M059J (cell line): Measurements from ENCODE around the gene PCDHGC4. TPM values are rescaled to one million over a fixed set of nuclear protein-coding genes. Genes with fewer than 3 reads are reported as not detected.

ENCODE experiments used
- DNase-seq: peaks from one replicate; pipeline ENCODE4 v3.0.0-alpha.2; 2012; ENCODE audit warnings: low read depth
- total RNA-seq: library from RNA; depleted of rRNA; stranded (reverse); fragments of >200 nt; shearing (Covaris generic); gene quantifications from 2 replicates; pipeline ENCODE4 v1.2.3, GENCODE V29; 2014; rRNA removed

The PCDHGC4 gene
- total RNA-seq = 0.25 and 0.69 TPM in 2 replicates

DNA sequence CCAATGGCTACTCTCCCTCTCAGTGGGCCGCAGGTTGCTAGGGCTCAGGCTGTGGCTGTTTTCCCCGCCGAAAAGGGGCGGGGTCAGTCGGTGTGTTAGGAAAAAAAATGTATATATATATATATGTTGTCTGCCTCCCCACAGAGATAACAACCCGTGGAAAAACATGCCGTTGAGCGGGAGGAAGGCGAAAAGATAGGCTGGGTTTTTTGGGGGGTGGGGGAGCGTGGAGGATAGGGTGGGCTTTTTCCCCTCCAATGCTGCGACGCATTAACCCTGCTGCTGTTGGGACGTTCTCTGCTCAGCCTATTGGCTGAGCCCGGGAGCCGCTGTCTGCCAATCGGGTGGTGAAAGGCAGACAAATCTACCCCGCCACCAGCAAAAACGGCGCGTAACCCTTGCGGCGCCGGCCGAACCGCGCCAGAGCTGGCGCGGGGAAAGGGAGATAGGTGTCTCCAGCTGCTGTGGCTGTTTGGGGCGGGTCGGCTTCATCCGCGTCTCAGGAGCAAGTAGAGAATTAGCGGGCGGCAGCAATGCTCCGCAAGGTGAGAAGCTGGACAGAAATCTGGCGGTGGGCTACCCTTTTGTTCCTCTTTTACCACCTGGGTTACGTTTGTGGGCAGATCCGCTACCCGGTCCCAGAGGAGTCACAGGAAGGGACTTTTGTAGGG is at the start of gene PCDHGC4:
Gene PCDHGC4, plus strand, starts transcription at position 390 of the 671 bp plus-strand sequence. Its CDS starts 144 bp downstream, at position 534.
- no peak for DNase-seq

DNA sequence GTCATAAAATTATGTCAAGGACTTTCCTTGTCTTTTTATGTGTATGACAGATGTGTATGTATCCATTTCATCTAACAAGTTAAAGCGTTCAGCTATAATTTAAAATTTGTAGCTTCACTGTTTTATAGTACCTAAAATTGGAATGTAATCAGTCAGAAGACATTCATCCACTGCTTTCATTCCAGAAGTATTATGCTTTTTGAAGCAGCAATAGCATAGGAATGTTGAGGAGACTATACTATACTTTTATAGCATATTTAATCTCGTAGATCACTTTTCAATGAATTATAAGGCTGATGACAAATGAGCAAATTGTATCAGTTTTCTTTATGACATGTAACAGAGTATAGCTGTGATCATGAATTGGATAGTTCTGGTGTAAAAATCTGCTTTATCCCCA is 47.6 kb upstream of the PCDHGC4 start:
- no peak for DNase-seq

GRCh38 chr5:141439411-141440141 is 45.3 kb upstream of the PCDHGC4 start:
- peak; percentile 7 for DNase-seq

GRCh38 chr5:141440341-141440740 is 44.5 kb upstream of the PCDHGC4 start:
- DNase-seq = no peak

DNA sequence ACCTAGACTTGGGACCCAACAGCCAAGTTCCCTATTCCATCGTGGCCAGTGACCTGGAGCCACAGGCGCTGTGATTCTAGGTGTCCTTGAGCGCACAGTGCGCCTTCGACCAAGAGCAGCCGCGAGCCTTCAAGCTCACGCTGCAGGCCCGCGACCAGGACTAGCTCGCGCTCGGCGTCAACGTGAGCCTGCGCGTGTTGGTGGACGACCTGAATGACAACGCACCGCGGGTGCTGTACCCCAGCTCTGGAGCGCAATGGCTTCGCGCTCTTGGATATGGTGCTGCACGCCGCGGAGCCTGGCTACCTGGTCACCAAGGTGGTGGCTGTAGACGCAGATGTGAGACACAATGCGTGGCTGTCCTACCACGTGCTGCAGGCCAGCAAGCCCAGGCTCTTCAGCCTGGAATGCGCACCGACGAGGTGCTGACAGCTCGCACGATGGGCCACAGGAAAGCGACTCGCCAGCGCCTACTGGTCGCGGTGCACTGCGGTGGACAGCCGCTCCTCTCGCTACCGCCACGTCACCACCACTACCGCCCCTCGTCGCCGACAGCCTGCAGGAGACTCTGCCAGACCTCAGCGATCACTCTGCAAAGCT is 43.2 kb upstream of the PCDHGC4 start:
- no peak for DNase-seq

GRCh38 chr5:141465351-141465750 is 19.5 kb upstream of the PCDHGC4 start:
- DNase-seq = peak; percentile 55

DNA sequence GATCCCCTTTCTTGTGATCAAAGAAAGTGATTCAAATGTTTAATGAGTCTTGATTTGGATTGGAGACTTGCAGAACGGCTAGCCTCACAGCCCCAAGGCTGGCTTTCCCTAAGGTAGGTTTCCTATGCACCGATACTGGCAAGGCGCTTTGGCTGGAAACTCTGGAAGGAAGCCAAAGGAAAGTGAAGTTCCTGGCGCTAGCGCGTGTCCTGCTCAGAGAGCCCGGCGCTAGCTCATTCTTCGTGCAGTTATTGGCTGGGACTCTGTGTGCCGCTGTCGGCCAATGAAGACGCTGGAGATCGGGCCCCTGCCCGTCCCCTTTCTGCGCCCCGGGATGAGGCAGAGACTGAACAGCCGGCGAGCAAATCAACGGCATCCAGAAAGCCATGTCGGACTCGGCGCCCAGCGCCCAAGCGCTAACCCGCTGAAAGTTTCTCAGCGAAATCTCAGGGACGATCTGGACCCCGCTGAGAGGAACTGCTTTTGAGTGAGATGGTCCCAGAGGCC is 9.2 kb upstream of the PCDHGC4 start, which contains the start of gene PCDHGC3:
Gene PCDHGC3, plus strand, starts transcription at position 342 of the 507 bp plus-strand sequence. Its CDS starts 151 bp downstream, at position 493.
- DNase-seq = peak; percentile 96

GRCh38 chr5:141476132-141476911 is 8.5 kb upstream of the PCDHGC4 start:
- peak; percentile 80 for DNase-seq

GRCh38 chr5:141477044-141477575 is 7.7 kb upstream of the PCDHGC4 start:
- no peak for DNase-seq

DNA sequence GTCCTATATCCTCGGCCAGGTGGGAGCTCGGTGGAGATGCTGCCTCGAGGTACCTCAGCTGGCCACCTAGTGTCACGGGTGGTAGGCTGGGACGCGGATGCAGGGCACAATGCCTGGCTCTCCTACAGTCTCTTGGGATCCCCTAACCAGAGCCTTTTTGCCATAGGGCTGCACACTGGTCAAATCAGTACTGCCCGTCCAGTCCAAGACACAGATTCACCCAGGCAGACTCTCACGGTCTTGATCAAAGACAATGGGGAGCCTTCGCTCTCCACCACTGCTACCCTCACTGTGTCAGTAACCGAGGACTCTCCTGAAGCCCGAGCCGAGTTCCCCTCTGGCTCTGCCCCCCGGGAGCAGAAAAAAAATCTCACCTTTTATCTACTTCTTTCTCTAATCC is 7.0 kb upstream of the PCDHGC4 start:
- no peak for DNase-seq

GRCh38 chr5:141478321-141478945 is 6.4 kb upstream of the PCDHGC4 start:
- DNase-seq = peak; percentile 52

DNA sequence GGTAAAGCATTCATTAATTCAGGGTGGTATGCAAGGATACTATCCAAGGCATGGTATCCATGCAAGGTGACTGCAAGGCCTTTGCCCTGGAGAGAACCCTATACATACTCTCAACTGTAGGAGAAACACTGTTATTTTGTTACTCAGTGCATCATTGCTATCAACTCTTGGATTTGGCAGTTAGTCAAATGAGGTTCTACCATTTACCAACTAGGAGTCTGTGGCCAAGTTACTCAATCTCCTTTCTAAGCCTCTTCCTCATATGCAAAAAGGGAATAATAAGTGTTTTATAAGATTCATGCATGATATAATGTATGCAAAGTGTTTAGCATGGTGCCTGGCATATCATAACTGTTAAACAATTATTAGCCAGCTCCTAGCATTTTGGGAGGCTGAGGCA is 5.1 kb upstream of the PCDHGC4 start:
- peak; percentile 24 for DNase-seq

DNA sequence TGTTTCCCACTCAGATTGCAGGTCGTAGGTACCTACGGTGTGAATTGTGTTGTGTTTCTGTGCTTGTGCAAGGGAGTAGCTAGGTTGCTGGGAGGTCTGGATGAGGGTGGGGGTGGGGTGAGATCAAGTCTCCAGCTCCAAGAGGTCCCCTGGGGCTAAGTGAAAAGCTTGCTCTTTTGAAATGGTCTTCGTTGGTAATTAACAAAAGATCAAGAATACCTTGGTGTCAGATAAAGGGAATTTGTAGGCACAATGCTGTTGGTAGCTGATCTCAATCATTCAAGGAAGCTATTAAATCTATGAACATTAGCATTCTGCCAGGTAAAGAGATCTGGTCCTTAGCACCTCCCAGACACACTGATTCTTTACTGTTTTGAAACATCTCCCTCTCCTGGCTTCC is 928 bp upstream of the PCDHGC4 start:
- no peak for DNase-seq

DNA sequence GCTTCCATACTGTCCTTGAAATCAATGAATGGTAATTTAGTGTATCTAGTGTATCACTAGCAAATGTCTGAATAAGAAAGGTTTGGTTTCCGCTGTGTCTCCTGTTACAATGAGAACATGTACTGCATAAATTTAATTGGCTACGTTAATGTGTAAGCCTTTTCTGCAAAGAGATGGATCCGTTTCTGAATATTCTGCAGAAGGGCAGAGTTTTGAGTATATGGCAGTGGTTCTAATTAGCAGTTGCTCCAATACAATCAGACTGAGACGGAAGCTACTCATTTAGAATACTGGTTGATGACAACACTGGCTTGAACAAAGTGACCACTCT is 555 bp upstream of the PCDHGC4 start:
- DNase-seq = no peak

- no peak for DNase-seq
Observed at GRCh38 chr5:141485321-141486055, 658 bp downstream of the PCDHGC4 start.

DNA sequence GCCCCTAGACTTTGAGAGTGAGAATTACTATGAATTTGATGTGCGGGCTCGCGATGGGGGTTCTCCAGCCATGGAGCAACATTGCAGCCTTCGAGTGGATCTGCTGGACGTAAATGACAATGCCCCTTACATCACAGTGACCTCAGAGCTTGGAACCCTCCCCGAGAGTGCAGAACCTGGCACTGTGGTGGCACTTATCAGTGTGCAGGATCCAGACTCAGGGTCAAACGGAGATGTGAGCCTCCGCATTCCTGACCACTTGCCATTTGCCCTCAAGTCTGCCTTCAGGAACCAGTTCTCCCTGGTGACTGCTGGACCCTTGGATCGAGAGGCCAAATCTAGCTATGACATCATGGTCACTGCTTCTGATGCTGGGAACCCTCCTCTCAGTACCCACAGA is 1.3 kb downstream of the PCDHGC4 start:
- DNase-seq = no peak

DNA sequence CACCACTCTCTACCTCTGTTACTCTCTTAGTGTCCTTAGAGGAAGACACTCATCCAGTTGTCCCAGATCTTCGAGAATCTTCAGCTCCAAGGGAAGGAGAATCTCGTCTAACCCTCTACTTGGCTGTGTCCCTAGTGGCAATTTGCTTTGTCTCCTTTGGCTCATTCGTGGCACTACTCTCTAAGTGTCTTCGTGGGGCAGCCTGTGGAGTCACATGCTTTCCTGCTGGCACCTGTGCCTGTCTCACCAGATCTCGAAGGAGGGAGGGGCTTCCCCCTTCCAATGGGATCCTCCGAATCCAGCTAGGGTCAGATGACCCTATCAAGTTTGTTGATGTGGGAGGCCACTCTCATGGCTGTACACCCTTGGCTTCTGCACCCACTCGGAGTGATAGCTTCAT is 2.3 kb downstream of the PCDHGC4 start:
- DNase-seq = no peak

DNA sequence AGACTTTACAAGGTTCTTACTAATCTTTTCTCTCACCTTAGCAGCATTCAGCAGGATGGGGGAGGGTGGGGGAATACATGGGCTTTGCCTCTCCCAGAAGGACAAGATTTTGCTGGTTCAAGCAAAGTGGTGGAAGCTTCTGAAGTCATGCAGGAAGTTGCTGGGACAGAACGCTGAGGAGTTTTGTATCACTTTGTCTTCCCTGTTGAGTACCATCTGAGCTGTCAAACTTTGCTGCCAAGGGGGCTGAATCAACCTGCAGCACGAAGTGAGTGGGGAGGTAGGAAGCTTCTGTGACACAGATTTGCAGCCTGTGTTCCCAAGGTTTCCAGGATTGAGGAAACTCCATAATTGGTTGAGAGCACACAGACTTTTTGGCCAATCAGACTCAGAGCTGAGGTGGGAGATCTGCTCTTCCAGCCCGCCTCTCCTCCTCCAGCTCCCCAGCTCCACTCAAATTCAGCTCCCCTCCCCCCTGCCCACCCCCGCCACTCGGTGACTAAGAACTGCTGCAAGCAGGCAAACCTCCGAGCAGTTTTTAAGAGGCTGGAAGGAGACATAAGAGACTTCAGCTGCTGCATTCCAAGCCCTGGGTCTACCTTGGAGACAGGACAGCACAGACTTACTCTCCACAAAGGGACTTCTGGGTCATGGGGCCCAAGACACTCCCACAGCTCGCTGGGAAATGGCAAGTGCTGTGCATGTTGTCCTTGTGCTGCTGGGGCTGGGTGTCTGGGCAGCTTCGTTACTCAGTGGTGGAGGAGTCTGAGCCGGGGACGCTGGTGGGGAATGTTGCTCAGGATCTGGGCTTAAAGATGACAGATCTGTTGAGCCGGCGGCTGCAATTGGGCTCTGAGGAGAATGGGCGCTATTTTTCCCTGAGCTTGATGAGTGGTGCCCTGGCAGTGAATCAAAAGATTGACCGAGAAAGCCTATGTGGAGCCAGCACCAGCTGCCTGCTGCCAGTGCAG is 4.0 kb downstream of the PCDHGC4 start, which contains the start of gene PCDHGC5:
Gene PCDHGC5, plus strand, starts transcription at position 491 of the 971 bp plus-strand sequence. Its CDS starts 160 bp downstream, at position 651.
- DNase-seq = peak; percentile 88

DNA sequence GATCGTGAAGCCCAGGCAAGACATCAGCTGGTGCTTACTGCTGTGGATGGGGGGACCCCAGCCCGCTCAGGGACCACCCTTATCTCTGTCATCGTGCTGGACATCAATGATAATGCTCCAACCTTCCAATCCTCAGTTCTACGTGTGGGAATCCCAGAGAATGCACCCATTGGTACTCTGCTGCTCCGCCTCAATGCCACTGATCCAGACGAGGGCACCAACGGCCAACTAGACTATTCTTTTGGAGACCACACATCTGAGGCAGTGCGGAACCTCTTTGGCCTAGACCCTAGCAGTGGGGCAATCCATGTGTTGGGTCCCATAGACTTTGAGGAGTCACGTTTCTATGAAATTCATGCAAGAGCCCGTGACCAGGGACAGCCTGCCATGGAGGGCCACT is 5.0 kb downstream of the PCDHGC4 start:
- DNase-seq = no peak
